ENCODE data around the gene PACS2. TPM values are rescaled to one million over a fixed set of nuclear protein-coding genes. Genes with fewer than 3 reads are reported as not detected.

PACS2 gene
- total and polyA plus RNA-seq, 2 of the 4 experiments (the other 2 are of a cell fraction) = 15.6 to 32.2 TPM

DNA sequence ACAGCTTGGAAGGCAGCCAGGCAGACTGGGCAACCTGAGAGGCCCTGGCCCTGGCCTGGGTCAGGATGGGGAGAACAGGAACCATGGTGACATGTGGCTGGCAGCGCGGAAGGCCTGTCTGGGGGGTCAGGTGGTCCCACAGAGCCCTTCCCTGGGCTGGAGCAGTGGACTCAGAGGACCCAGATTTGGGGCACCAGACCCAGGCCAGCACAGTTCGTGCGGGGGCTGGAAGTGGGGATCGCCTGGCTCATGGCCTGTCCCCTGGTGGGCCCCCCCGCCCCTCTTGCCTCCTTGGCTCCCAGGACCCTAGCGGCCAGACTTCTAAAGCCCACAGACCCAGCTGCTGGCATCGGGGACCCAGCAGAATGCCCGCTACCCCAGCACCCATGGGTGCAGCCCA is 126.4 kb downstream of the PACS2 start:
- Histone ChIP-seq H4K91ac (ENCODE audit: insufficient read depth, low read depth, low read length) (no peak overlapping the region), H3K9me1 (ENCODE audit: insufficient read depth, low read length) (no peaks in the 10 kb centered on the region), H4K5ac (ENCODE audit: low read depth, low read length) (no peak overlapping the region), H2BK20ac (ENCODE audit: low read depth, low read length) (no peak overlapping the region), H3K36me3 (ENCODE audit: control insufficient read depth, insufficient read depth, low read length) (peaks cover 18% of the 10 kb centered on the region), H3K4me2 (ENCODE audit: low read depth, low read length) (no peak overlapping the region), H4K20me1 (ENCODE audit: insufficient read depth, low read length) (peaks cover 60% of the 10 kb centered on the region), H3K9ac (ENCODE audit: low read depth, low read length) (no peak overlapping the region), H3K23ac (ENCODE audit: low read depth, low read length) (no peak overlapping the region), H3K56ac (ENCODE audit: extremely low read depth, insufficient read depth, low read length) (no peak overlapping the region), H2BK120ac (ENCODE audit: low read depth, low read length) (no peak overlapping the region), H2AK9ac (replicated peaks; ENCODE audit: low read depth, low read length, poor library complexity) (no peak overlapping the region), H2AK5ac (ENCODE audit: low read depth, low read length) (no peak overlapping the region), H2BK5ac (ENCODE audit: low read depth, low read length, poor library complexity, severe bottlenecking) (no peak overlapping the region), H3K4me1 (ENCODE audit: control insufficient read depth, insufficient read depth, low read length) (no peaks in the 10 kb centered on the region), H3K27me3 (ENCODE audit: control insufficient read depth, insufficient read depth, low read length) (no peaks in the 10 kb centered on the region), H4K8ac (ENCODE audit: low read depth in 2 of 2, low read length in 2 of 2) (no peak overlapping the region), H2BK15ac (ENCODE audit: low read depth, low read length) (no peak overlapping the region), H3K79me1 (ENCODE audit: low read depth in 1 of 2, low read length in 2 of 2) (peaks cover 12 to 59% of the 10 kb centered on the region in 2 experiments), H3K18ac (ENCODE audit: low read depth, low read length) (no peak overlapping the region), H3K4me3 (ENCODE audit: insufficient read depth, low read depth, low read length) (no peak overlapping the region), H2AFZ (replicated peaks; ENCODE audit: low read length, poor library complexity) (no peak overlapping the region), H3K9me3 (ENCODE audit: control insufficient read depth, insufficient read depth, low read length) (no peaks in the 10 kb centered on the region), H3K27ac (ENCODE audit: insufficient read depth, low read length) (no peak overlapping the region), H3K4ac (ENCODE audit: low read depth, low read length) (no peak overlapping the region), H3K14ac (replicated peaks; ENCODE audit: low read depth, low read length) (no peak overlapping the region)
- dilution Hi-C loops (cut with HindIII; ENCODE audit: low sequenced_read_pairs, unreplicated experiment) (no loop called here), intact Hi-C loops (cut with micrococcal nuclease) (no loop called here), in situ Hi-C loops (cut with MboI; ENCODE audit: low sequenced_read_pairs) (no loop called here)
- ATAC-seq (ENCODE audit: low read depth) (no peak), DNase-seq (no peak)
- TF ChIP-seq NFE2L2 (IDR thresholded peaks at IDR 0.05; ENCODE audit: low read depth, low read length) (no peak), ELK1 (IDR thresholded peaks at IDR 0.05; ENCODE audit: borderline replicate concordance, low read depth, low read length) (no peak), POLR2A (IDR thresholded peaks at IDR 0.05; ENCODE audit: low read depth, low read length) (no peak), MAZ (IDR thresholded peaks at IDR 0.05; ENCODE audit: borderline replicate concordance, low read depth, low read length) (no peak), MAFK (IDR thresholded peaks at IDR 0.05; ENCODE audit: low read depth, low read length) (no peak), BHLHE40 (IDR thresholded peaks at IDR 0.05; ENCODE audit: low read depth, low read length) (no peak), RCOR1 (IDR thresholded peaks at IDR 0.05; ENCODE audit: insufficient replicate concordance, low read length) (no peak), RFX5 (IDR thresholded peaks at IDR 0.05; ENCODE audit: low read depth, low read length) (no peak), FOS (IDR thresholded peaks at IDR 0.05; ENCODE audit: low read depth, low read length) (no peak), CEBPB (IDR thresholded peaks at IDR 0.05; ENCODE audit: low read depth, low read length) (no peak), CHD1 (IDR thresholded peaks at IDR 0.05; ENCODE audit: low read depth, low read length) (no peak), SMC3 (IDR thresholded peaks at IDR 0.05; ENCODE audit: low read depth, low read length) (no peak), MXI1 (IDR thresholded peaks at IDR 0.05; ENCODE audit: borderline replicate concordance, low read depth, low read length) (no peak), RAD21 (IDR thresholded peaks at IDR 0.05; ENCODE audit: low read length) (no peak)
- TF ChIP-seq, protein P1, sequence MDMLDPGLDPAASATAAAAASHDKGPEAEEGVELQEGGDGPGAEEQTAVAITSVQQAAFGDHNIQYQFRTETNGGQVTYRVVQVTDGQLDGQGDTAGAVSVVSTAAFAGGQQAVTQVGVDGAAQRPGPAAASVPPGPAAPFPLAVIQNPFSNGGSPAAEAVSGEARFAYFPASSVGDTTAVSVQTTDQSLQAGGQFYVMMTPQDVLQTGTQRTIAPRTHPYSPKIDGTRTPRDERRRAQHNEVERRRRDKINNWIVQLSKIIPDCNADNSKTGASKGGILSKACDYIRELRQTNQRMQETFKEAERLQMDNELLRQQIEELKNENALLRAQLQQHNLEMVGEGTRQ (IDR thresholded peaks at IDR 0.05; ENCODE audit: low read depth, low read length) = no peak
- TF ChIP-seq, protein P2, sequence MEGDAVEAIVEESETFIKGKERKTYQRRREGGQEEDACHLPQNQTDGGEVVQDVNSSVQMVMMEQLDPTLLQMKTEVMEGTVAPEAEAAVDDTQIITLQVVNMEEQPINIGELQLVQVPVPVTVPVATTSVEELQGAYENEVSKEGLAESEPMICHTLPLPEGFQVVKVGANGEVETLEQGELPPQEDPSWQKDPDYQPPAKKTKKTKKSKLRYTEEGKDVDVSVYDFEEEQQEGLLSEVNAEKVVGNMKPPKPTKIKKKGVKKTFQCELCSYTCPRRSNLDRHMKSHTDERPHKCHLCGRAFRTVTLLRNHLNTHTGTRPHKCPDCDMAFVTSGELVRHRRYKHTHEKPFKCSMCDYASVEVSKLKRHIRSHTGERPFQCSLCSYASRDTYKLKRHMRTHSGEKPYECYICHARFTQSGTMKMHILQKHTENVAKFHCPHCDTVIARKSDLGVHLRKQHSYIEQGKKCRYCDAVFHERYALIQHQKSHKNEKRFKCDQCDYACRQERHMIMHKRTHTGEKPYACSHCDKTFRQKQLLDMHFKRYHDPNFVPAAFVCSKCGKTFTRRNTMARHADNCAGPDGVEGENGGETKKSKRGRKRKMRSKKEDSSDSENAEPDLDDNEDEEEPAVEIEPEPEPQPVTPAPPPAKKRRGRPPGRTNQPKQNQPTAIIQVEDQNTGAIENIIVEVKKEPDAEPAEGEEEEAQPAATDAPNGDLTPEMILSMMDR (conservative IDR thresholded peaks at IDR 0.05; ENCODE audit: low read depth, low read length) = no peak
- BruUV-seq (replicated peaks) = no TSS peak
- 88% methylated on average over 6 of the region's 9 CpGs; no CpG with 5 or more reads in 1 of the 2 experiments for WGBS, 2 experiments (ENCODE audit: extremely low coverage in 2 of 2, insufficient read length in 1 of 2)
- ChIA-PET CTCF (no interaction called here), POLR2A (ENCODE audit: unreplicated experiment) (interaction anchor here (0.6 kb wide), 1 partner anchor 12 kb away, joined by 15 read pairs; no protein-coding TSS in a partner anchor)

All from IMR-90 (cell line).